ENCODE data around the gene RAP1GAP2. TPM values are rescaled to one million over a fixed set of nuclear protein-coding genes. Genes with fewer than 3 reads are reported as not detected.
A peak's percentile ranks its signal among the peaks of the same experiment; 100 is the strongest.
"Not testable (repeated sequence)": the region's sequence is repeated elsewhere in the genome, so short reads cannot be mapped to it uniquely, and the experiment has no call there.

The RAP1GAP2 gene
- polyA plus RNA-seq, 1 donor = 23.1 TPM

- no peak for DNase-seq
Observed at GRCh38 chr17:2784864-2785263, 11.4 kb upstream of the RAP1GAP2 start.

DNA sequence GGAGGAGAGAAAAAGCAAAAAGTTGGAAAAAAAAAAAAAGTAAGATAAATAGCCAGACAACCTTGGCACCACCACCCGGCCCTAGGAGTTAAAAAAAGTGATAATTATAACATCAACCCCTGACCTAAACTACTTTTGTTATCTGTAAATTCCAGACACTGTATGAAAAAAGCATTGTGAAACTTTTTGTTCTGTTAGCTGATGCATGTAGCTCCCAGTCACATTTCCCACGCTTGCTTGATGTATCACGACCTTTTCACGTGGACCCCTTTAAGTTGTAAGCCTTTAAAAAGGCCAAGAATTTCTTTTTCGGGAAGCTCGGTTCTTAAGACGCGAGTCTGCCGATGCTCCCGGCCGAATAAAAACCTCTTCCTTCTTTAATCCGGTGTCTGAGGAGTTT lies 10.9 kb upstream of the RAP1GAP2 start:
- DNase-seq = not testable (repeated sequence)

DNA sequence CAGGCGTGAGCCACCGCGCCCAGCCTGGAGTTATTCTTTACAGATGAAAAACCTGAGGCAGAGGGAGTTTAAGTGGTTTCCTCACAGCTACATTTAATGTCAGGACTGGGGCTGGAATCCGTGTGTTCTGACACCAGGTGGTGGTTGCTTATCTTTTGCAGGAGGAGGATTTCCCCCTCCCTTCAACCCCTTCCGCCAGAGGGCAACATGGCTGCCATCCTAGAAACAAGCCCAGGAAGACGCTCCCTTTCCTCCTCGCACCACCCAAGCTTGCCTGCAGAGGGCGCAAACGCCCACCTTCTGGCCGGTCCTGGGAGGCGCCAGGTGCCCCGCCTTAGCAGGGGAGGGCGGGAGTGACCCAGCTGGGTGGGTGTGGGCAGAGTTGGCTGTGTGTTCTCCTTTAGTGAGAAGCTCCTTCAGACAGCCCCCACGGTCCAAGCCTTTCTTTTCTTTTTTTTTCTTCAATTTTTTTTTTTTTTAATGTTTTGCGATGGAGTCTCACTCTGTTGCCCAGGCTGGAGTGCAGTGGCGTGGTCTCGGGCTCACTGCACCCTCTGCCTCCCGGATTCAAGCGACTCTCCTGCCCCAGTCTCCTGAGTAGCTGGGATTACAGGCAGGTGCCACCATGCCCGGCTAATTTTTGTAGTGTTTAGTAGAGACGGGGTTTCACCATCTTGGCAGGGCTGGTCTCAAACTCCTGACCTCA lies 9.9 kb upstream of the RAP1GAP2 start:
- peak; percentile 90 for DNase-seq

GRCh38 chr17:2789700-2790099 lies 6.5 kb upstream of the RAP1GAP2 start:
- no peak for DNase-seq

DNA sequence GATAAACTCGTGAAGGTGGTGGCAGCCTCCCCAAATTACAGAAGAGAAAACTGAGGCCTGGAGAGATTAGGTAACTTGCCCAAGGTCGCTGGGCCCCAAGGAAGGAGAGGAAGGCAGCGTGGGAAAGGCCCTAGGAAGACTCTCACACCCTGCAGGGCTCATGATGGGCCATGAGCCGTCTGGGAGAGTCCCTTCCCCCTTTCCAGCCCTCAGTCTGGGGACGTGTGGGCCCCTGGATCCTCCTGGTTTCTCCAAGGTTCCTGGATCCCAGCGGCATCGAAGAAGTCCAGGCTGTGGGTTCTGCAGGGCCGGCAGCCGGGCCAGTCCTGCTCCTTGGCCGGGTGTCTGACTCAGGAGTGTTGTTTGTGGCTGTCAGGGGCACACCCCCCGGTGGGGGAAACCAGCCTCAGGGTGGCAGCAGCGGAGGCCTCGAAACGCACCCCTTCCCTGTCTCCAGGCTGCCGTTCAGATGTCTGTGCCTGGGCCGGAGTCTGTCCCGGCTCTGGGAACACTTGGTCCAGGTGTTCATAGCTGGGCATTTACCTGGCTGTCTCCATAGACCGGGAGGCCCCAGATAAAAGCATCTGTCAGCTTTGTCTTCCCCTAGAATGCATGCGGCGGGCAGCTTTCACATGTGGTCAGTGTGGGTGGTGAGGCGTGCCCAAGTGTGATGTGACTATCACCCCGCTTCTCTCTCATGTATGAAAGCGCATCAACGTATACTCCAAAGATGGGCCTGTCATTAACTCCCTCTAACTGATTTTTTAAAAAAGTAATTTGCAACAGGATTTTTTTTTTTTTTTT lies 3.7 kb upstream of the RAP1GAP2 start:
- DNase-seq = no peak

GRCh38 chr17:2794111-2794803 lies 2.0 kb upstream of the RAP1GAP2 start:
- DNase-seq = no peak

GRCh38 chr17:2795441-2796163 lies 636 bp upstream of the RAP1GAP2 start:
- no peak for DNase-seq

GRCh38 chr17:2797226-2797625 lies 988 bp downstream of the RAP1GAP2 start:
- DNase-seq = no peak

DNA sequence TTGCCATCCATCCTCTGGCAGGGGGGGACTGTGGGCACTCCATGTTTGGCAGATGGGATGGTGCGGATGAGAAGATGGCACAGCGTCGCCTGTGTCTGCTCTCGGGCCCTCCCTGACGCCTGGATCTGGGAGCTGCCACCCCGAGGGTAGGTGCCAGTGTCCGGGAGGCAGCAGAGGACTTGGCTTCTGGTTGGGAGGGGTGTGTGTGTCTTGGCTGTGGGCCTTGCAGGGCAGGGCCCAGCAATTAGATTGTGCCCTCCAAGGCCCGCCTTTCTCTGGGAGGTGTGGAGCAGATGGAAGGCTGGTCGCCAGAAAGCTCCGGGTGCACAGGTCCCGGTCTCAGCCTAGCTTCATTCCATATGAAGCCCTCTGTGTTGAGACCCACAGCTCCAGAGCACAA lies 1.4 kb downstream of the RAP1GAP2 start:
- no peak for DNase-seq

GRCh38 chr17:2798188-2798587 lies 1.9 kb downstream of the RAP1GAP2 start:
- no peak for DNase-seq

- DNase-seq = no peak
Observed at GRCh38 chr17:2798678-2799077, 2.4 kb downstream of the RAP1GAP2 start.

- DNase-seq = no peak
Observed at GRCh38 chr17:2799653-2800052, 3.4 kb downstream of the RAP1GAP2 start.

DNA sequence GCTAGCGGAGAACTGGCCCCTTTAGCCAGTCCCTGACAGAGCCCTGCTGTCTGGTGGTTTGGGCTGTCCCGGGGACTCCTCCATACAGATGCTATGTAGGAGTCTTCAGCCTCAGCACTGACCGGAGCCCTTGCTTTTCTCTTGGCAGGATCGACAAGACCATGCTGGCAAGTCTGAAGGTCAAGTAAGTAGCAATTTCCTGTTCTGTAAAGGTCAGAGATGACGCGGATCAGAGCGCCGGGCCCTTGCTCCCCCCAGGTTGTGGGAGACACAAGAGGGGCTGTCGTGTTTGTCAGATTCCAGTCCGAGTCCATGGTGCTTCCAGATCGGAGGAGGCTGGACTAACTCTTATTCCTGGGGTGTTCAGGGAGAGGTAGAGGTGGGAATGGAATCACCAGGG lies 4.1 kb downstream of the RAP1GAP2 start:
- no peak for DNase-seq

- no peak for DNase-seq
Observed at GRCh38 chr17:2801841-2802240, 5.6 kb downstream of the RAP1GAP2 start.

DNA sequence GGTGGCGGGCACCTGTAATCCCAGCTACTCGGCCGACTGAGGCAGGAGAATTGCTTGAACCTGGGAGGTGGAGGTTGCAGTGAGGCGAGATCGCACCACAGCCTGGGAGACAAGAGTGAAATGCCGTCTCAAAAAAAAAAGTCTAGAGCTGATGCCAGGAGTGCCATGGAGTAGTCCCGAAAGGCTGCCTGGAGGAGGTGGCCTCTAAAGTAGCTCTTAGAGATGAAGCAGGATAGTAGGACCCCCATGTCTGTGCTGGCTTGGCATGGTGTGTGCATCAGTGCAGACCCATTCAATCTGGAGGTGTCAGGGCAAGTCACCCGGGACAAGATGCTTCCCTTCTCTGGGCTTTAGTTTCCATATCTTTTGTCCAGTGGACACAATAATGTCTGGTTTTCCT lies 6.3 kb downstream of the RAP1GAP2 start:
- no peak for DNase-seq

DNA sequence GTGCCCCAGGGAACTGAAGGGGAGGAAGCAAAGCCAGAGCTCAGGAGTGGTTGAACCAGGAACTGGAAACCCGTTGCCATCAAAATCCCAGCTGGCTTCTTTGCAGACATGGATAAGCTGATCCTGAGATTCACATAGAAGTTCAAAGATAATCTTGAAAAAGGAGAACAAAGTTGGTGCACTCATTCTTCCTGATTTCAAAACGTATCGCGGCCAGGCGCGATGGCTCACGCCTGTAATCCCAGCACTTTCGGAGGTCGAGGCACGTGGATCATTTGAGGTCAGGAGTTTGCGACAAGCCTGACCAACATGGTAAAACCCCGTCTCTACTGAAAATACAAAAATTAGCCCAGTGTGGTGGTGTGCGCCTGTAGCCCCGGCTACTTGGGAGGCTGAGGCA lies 7.1 kb downstream of the RAP1GAP2 start:
- no peak for DNase-seq

DNA sequence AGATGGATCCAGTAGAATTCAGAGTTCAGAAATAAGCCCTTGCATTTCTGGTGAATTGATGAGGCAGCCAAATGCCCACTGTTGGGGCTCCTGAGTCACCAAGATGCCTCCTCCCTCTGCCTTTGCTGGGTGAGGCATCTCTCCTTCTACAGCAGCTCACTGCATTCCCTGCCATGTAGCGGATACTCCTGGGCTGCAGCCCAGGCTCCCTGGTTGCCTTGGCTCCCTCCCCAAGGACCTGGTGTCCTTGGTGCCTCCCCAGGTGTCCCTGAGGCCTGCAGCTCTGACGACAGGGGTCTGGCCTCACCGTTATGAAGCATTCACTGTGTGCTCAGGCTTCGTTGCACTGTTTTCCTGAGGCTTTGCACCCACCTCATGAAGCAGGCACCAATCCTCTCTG lies 7.7 kb downstream of the RAP1GAP2 start:
- no peak for DNase-seq

DNA sequence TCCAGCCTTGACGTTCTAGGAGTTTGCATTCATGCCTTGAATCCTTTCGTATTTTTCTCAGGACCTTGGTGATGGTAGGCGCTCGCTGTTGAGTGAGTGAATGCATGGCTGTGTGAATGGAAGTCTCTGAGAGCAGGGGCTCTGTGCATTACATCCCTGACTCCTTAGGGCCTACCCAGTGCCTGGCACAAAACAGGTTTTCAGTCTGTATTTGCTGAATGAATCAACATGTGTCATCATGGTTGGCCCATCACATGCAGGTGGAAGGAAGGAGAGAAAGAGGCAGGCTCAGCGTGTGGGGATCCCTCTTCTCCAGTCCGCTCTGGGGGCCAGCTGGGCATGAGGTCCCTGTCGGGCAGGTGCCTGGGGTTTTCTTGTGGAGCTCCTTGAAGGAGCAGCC lies 8.7 kb downstream of the RAP1GAP2 start:
- DNase-seq = no peak

DNA sequence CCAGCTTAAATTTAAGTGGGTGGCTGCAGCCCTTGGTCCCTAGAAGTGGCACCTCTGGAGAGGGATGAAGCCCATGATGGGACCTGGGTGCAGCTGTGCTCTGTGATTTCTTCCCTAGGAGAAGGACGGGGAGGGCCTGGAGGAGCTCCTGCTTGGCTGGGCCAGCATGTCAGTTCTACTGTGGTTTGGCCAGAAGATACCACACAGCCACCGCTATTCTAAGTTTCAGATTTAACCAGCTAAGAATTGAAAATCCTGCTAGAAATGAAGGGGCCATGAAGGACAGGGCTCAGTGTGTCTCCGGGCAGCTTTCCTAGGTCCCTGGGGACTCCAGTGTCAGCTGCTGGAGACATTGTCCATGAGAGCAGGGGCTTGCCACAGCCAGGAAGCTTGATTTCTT lies 9.7 kb downstream of the RAP1GAP2 start:
- DNase-seq = no peak

DNA sequence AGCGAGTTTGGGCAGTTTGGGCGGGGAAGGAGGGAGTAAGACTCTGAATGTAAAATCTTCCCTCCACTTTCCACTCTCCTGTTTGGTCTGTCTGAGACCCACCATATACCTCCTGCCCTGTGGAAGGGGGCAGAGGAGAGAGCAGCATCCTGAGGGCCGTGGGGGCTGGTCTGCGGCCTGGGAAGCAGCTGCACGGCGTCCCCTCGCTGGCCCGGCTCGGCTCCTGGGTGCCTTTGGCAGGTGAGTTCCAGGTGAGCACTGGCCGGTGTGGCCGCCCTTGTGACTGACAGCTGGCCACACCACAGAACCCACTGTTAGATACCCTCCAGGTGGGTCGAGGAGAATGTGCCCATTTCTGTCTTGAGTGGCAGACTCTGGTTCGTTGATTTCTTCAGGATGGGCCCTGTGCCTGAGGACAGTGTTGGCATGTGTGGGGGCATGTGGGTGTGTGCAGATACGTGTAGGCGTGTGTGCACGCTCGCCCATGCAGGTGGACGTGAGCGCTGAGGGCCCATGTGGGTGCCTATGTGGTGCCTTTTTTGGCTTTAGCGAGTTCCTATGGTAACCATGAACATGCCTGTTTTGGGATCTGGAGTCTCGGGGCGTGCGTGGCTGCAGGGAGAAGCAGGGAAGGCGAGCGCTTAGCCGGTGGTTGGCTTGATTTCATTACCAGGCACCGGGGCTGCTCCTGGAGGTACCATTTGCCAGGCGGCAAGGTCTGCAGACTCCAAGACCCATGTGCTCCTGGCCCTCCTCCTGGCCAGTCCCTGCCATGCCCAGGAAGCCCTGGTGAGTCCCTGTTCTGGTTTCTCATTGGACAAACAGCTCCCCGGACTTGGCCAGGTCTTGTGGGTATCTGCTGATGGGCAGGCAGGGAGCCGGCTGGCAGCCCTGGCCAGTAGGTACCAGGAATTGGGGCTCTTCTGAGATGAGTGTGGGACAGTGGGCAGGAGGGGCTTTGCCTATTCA lies 12.4 kb downstream of the RAP1GAP2 start:
- no peak for DNase-seq

DNA sequence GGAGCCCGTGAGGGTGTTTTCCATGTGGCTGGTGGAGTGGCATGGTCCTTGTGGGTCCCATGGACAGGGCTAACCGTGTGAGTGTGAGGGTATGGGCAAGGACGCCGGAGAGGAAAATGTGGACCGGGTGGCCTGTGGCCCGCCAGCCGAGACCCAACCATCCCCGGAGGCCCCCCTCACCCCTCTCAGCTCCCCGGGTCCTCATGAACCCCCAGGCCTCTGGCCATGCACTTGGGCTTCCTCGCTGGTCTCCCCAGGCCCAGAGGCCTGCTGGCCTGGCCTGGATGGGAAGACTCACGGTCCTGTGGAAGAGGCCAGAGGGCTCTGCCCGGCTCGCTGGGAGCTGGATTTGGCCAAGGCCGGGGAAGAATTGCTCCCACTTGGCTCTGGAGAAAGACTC lies 13.1 kb downstream of the RAP1GAP2 start:
- DNase-seq = no peak

Data from left kidney (tissue), 2 donors.